ENCODE measurements around the gene DZIP1L. TPM values are rescaled to one million over a fixed set of nuclear protein-coding genes. Genes with fewer than 3 reads are reported as not detected.
"Not testable (repeated sequence)": the region's sequence is repeated elsewhere in the genome, so short reads cannot be mapped to it uniquely, and the experiment has no call there.

The DZIP1L gene
- 13.7 TPM for total RNA-seq

- DNase-seq (ENCODE audit: low spot score): peak; percentile 30
These were observed at the start of gene DZIP1L for GRCh38 chr3:138114988-138115971. TSS of gene DZIP1L (minus strand) at chr3:138115608. CDS start at chr3:138103971, 11,637 bp downstream.

GRCh38 chr3:138165061-138165460 lies 49.7 kb upstream of the DZIP1L start:
- no peak for DNase-seq (ENCODE audit: low spot score)

GRCh38 chr3:138157743-138158142 lies 42.3 kb upstream of the DZIP1L start:
- no peak for DNase-seq (ENCODE audit: low spot score)

- no peak for DNase-seq (ENCODE audit: low spot score)
These were observed 39.1 kb upstream of the DZIP1L start for GRCh38 chr3:138154534-138154933.

- no peak for DNase-seq (ENCODE audit: low spot score)
These were observed 33.1 kb upstream of the DZIP1L start for GRCh38 chr3:138148503-138148902.

- not testable (repeated sequence) for DNase-seq (ENCODE audit: low spot score)
These were observed 26.8 kb upstream of the DZIP1L start for GRCh38 chr3:138142181-138142580.

GRCh38 chr3:138140940-138141339 lies 25.5 kb upstream of the DZIP1L start:
- no peak for DNase-seq (ENCODE audit: low spot score)

GRCh38 chr3:138139691-138140090 lies 24.3 kb upstream of the DZIP1L start:
- DNase-seq (ENCODE audit: low spot score): no peak

- DNase-seq (ENCODE audit: low spot score): no peak
These were observed 22.5 kb upstream of the DZIP1L start for GRCh38 chr3:138137861-138138260.

GRCh38 chr3:138136201-138136600 lies 20.8 kb upstream of the DZIP1L start:
- DNase-seq (ENCODE audit: low spot score): no peak

GRCh38 chr3:138135833-138136194 lies 20.4 kb upstream of the DZIP1L start:
- no peak for DNase-seq (ENCODE audit: low spot score)

GRCh38 chr3:138135146-138135832 lies 19.9 kb upstream of the DZIP1L start:
- DNase-seq (ENCODE audit: low spot score): no peak

GRCh38 chr3:138132239-138132638 lies 16.8 kb upstream of the DZIP1L start, which contains the start of gene A4GNT:
TSS of gene A4GNT (minus strand) at chr3:138132390. CDS start at chr3:138131256, 1,134 bp downstream.
- no peak for DNase-seq (ENCODE audit: low spot score)

- DNase-seq (ENCODE audit: low spot score): no peak
These were observed 12.4 kb upstream of the DZIP1L start for GRCh38 chr3:138127636-138128365.

GRCh38 chr3:138125548-138126221 lies 10.3 kb upstream of the DZIP1L start:
- no peak for DNase-seq (ENCODE audit: low spot score)

- no peak for DNase-seq (ENCODE audit: low spot score)
These were observed 9.4 kb upstream of the DZIP1L start for GRCh38 chr3:138124706-138125355.

- DNase-seq (ENCODE audit: low spot score): no peak
These were observed 8.8 kb upstream of the DZIP1L start for GRCh38 chr3:138124188-138124587.

- no peak for DNase-seq (ENCODE audit: low spot score)
These were observed 4.0 kb upstream of the DZIP1L start for GRCh38 chr3:138119423-138119766.

- DNase-seq (ENCODE audit: low spot score): peak; percentile 71
These were observed 3.4 kb upstream of the DZIP1L start for GRCh38 chr3:138118612-138119422.

GRCh38 chr3:138114431-138114918 lies 933 bp downstream of the DZIP1L start:
- DNase-seq (ENCODE audit: low spot score): no peak
